Measurements from ENCODE around the gene LRRC7. TPM values are rescaled to one million over a fixed set of nuclear protein-coding genes. Genes with fewer than 3 reads are reported as not detected.
"Not testable (repeated sequence)": the region's sequence is repeated elsewhere in the genome, so short reads cannot be mapped to it uniquely, and the experiment has no call there.

LRRC7 gene
- total and polyA plus RNA-seq, 8 donors = 3.4 to 5.9 (median 5.1) TPM; not detected in 2

GRCh38 chr1:69707103-69707502 lies 139.4 kb downstream of the LRRC7 start:
- Histone ChIP-seq H3K9me3 (no peaks in the 10 kb centered on the region), H3K4me3 (no peak overlapping the region), H3K4me1 (no peaks in the 10 kb centered on the region), H3K36me3 (no peaks in the 10 kb centered on the region), H3K27ac (no peak overlapping the region), H3K27me3 (no peaks in the 10 kb centered on the region)
- DNase-seq (no peak), ATAC-seq (no peak)
- intact Hi-C loops (cut with DNase I) = no loop called here
- TF ChIP-seq CTCF (IDR thresholded peaks at IDR 0.05) = no peak

GRCh38 chr1:69710484-69711189 lies 142.9 kb downstream of the LRRC7 start:
- intact Hi-C loops (cut with DNase I) = no loop called here
- DNase-seq (peak in 2 of 4 donors; percentile 23 to 28), ATAC-seq (peak; percentile 33)
- Histone ChIP-seq H3K4me1 (no peaks in the 10 kb centered on the region), H3K36me3 (no peaks in the 10 kb centered on the region), H3K27me3 (no peaks in the 10 kb centered on the region), H3K4me3 (no peak overlapping the region), H3K27ac (no peak overlapping the region), H3K9me3 (no peaks in the 10 kb centered on the region)
- no peak for TF ChIP-seq CTCF (IDR thresholded peaks at IDR 0.05)

GRCh38 chr1:69711190-69711930 lies 143.6 kb downstream of the LRRC7 start:
- ATAC-seq (peak; percentile 68), DNase-seq (peak in 2 of 4 donors; percentile 11 to 49)
- TF ChIP-seq CTCF (IDR thresholded peaks at IDR 0.05) = no peak
- Histone ChIP-seq H3K27ac (no peak overlapping the region), H3K4me3 (no peak overlapping the region), H3K27me3 (no peaks in the 10 kb centered on the region), H3K9me3 (no peaks in the 10 kb centered on the region), H3K36me3 (no peaks in the 10 kb centered on the region), H3K4me1 (no peaks in the 10 kb centered on the region)
- intact Hi-C loops (cut with DNase I) = no loop called here

GRCh38 chr1:69717834-69718233 lies 150.1 kb downstream of the LRRC7 start:
- H3K27ac ChIP-seq; H3K36me3 ChIP-seq; H3K4me3 ChIP-seq; H3K27me3 ChIP-seq; DNase-seq; intact Hi-C loops (cut with DNase I); ATAC-seq; H3K9me3 ChIP-seq; H3K4me1 ChIP-seq: not testable (repeated sequence)

GRCh38 chr1:69728206-69728605 lies 160.5 kb downstream of the LRRC7 start:
- TF ChIP-seq CTCF (IDR thresholded peaks at IDR 0.05) = no peak
- Histone ChIP-seq H3K27me3 (no peaks in the 10 kb centered on the region), H3K9me3 (peaks cover 0 to 6% of the 10 kb centered on the region in 2 donors), H3K4me3 (no peak overlapping the region), H3K4me1 (no peaks in the 10 kb centered on the region), H3K36me3 (no peaks in the 10 kb centered on the region), H3K27ac (no peak overlapping the region)
- ATAC-seq (no peak), DNase-seq (no peak)
- intact Hi-C loops (cut with DNase I) = no loop called here

Data from left lung (tissue), 10 donors.